Measurements from ENCODE around the gene FGF11. TPM values are rescaled to one million over a fixed set of nuclear protein-coding genes. Genes with fewer than 3 reads are reported as not detected.

Gene FGF11
- total RNA-seq, 1 donor from 2014 or later = 4.8 TPM

DNA sequence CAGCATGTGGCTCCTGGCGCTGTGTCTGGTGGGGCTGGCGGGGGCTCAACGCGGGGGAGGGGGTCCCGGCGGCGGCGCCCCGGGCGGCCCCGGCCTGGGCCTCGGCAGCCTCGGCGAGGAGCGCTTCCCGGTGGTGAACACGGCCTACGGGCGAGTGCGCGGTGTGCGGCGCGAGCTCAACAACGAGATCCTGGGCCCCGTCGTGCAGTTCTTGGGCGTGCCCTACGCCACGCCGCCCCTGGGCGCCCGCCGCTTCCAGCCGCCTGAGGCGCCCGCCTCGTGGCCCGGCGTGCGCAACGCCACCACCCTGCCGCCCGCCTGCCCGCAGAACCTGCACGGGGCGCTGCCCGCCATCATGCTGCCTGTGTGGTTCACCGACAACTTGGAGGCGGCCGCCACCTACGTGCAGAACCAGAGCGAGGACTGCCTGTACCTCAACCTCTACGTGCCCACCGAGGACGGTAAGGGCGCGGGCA is 31.0 kb upstream of the FGF11 start:
- H3K27ac Mint-ChIP-seq (ENCODE audit: unreplicated experiment) = no peak overlapping the region
- H3K27me3 Mint-ChIP-seq (ENCODE audit: unreplicated experiment) = peaks cover 19% of the 10 kb centered on the region
- peaks cover 14% of the 10 kb centered on the region for H3K36me3 Mint-ChIP-seq (ENCODE audit: unreplicated experiment)
- DNase-seq = peak; percentile 34
- peaks cover 16% of the 10 kb centered on the region for H3K4me1 Mint-ChIP-seq (ENCODE audit: low read depth, unreplicated experiment)
- H3K9me3 Mint-ChIP-seq (ENCODE audit: unreplicated experiment) = peaks cover 15% of the 10 kb centered on the region
- TF ChIP-seq, protein P1, sequence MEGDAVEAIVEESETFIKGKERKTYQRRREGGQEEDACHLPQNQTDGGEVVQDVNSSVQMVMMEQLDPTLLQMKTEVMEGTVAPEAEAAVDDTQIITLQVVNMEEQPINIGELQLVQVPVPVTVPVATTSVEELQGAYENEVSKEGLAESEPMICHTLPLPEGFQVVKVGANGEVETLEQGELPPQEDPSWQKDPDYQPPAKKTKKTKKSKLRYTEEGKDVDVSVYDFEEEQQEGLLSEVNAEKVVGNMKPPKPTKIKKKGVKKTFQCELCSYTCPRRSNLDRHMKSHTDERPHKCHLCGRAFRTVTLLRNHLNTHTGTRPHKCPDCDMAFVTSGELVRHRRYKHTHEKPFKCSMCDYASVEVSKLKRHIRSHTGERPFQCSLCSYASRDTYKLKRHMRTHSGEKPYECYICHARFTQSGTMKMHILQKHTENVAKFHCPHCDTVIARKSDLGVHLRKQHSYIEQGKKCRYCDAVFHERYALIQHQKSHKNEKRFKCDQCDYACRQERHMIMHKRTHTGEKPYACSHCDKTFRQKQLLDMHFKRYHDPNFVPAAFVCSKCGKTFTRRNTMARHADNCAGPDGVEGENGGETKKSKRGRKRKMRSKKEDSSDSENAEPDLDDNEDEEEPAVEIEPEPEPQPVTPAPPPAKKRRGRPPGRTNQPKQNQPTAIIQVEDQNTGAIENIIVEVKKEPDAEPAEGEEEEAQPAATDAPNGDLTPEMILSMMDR (IDR thresholded peaks at IDR 0.05; ENCODE audit: partially characterized antibody, unreplicated experiment) = no peak
- H3K4me3 Mint-ChIP-seq (ENCODE audit: unreplicated experiment) = no peak overlapping the region

GRCh38 chr17:7408863-7409262 is 30.4 kb upstream of the FGF11 start:
- Mint-ChIP-seq H3K27ac (ENCODE audit: unreplicated experiment) (no peak overlapping the region), H3K9me3 (ENCODE audit: unreplicated experiment) (peaks cover 14% of the 10 kb centered on the region), H3K4me3 (ENCODE audit: unreplicated experiment) (peak overlapping the region; percentile 54), H3K36me3 (ENCODE audit: unreplicated experiment) (peaks cover 14% of the 10 kb centered on the region), H3K4me1 (ENCODE audit: low read depth, unreplicated experiment) (peaks cover 16% of the 10 kb centered on the region), H3K27me3 (ENCODE audit: unreplicated experiment) (peaks cover 19% of the 10 kb centered on the region)
- no peak for DNase-seq
- TF ChIP-seq, protein P1 (IDR thresholded peaks at IDR 0.05; ENCODE audit: partially characterized antibody, unreplicated experiment) = no peak

DNA sequence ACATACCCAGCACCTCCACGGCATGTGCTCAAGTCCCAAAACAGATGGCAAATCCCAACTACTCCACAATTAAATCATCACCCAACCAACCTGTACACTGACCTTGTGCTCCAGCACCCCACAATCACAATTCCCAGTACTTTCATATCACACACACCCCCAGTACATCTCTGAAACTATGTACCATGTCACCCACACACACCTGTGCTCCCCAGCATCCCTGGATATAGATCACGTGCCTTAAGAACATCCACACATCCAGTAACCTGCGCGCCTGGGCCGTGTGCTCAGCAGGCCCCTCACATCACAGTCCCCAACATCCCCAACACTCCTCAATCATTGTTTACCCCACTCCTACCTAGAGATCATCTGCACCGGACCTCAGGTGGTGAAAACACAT is 29.6 kb upstream of the FGF11 start:
- Mint-ChIP-seq H3K27ac (ENCODE audit: unreplicated experiment) (no peak overlapping the region), H3K4me3 (ENCODE audit: unreplicated experiment) (peak overlapping the region; percentile 54), H3K36me3 (ENCODE audit: unreplicated experiment) (peaks cover 14% of the 10 kb centered on the region), H3K4me1 (ENCODE audit: low read depth, unreplicated experiment) (peaks cover 16% of the 10 kb centered on the region), H3K9me3 (ENCODE audit: unreplicated experiment) (peaks cover 12% of the 10 kb centered on the region), H3K27me3 (ENCODE audit: unreplicated experiment) (peaks cover 19% of the 10 kb centered on the region)
- no peak for DNase-seq
- TF ChIP-seq, protein P1 (IDR thresholded peaks at IDR 0.05; ENCODE audit: partially characterized antibody, unreplicated experiment) = no peak

DNA sequence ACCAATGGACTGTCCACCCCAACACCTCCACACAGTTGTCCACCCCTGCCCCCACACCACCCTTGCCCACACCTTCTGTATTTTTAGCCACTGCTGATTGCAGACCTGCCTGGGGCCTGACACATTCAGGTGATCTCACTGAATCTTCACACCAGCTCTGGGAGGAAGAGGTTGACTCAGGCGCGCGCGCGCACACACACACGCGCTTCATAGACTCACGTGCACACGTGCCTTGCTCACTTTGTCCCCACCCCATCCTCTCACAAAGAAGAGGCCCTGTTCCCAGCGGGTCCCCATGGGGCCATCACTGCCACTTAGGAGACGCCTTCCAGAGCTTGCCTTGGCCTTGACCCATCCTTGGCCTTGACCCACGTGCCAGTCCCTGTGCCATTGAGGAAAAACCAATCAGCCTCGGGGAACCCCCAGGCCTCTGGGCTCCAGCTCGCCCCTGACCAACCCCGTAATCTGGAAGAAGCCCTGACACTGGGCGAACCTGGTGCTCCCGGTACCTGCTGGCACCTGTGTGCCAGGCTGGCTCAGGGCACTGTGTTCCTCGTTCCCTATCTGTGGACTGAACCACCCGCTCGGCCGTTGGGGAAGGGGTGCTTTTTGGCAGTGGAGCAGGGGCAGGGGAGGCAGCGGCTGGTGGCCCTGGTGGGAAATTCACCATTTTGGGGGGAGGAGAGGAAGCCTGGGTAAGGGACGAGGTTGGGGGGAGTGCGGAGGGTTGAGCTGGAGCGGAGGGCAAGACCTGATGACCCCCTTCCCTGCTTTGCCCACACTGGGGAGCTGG is 28.5 kb upstream of the FGF11 start:
- Mint-ChIP-seq H3K4me1 (ENCODE audit: low read depth, unreplicated experiment) (peaks cover 15% of the 10 kb centered on the region), H3K27me3 (ENCODE audit: unreplicated experiment) (peaks cover 17% of the 10 kb centered on the region), H3K4me3 (ENCODE audit: unreplicated experiment) (no peak overlapping the region), H3K9me3 (ENCODE audit: unreplicated experiment) (peaks cover 12% of the 10 kb centered on the region), H3K27ac (ENCODE audit: unreplicated experiment) (no peak overlapping the region), H3K36me3 (ENCODE audit: unreplicated experiment) (peaks cover 14% of the 10 kb centered on the region)
- TF ChIP-seq, protein P1 (IDR thresholded peaks at IDR 0.05; ENCODE audit: partially characterized antibody, unreplicated experiment) = no peak
- DNase-seq = no peak

GRCh38 chr17:7411427-7411750 is 27.9 kb upstream of the FGF11 start:
- TF ChIP-seq, protein P1 (IDR thresholded peaks at IDR 0.05; ENCODE audit: partially characterized antibody, unreplicated experiment) = no peak
- Mint-ChIP-seq H3K27me3 (ENCODE audit: unreplicated experiment) (peaks cover 14% of the 10 kb centered on the region), H3K4me3 (ENCODE audit: unreplicated experiment) (no peak overlapping the region), H3K9me3 (ENCODE audit: unreplicated experiment) (peaks cover 10% of the 10 kb centered on the region), H3K27ac (ENCODE audit: unreplicated experiment) (no peak overlapping the region), H3K4me1 (ENCODE audit: low read depth, unreplicated experiment) (peaks cover 13% of the 10 kb centered on the region), H3K36me3 (ENCODE audit: unreplicated experiment) (peaks cover 18% of the 10 kb centered on the region)
- no peak for DNase-seq

Data from glutamatergic neuron (in vitro differentiated cells).